Neutrophil (primary cell): ENCODE data around the gene TPD52L2.

Source experiments
- H3K27ac ChIP-seq: fragments of 200-600 bp; sonication (generic); 2 replicates; pipeline ENCODE4 v1.5.1; 2016; ENCODE audit warnings: mild to moderate bottlenecking, moderate library complexity
- H3K27me3 ChIP-seq: fragments of 200-600 bp; sonication (generic); 2 replicates; pipeline ENCODE4 v1.6.0; 2016; ENCODE audit warnings: mild to moderate bottlenecking
- H3K36me3 ChIP-seq: fragments of 200-600 bp; sonication (generic); 2 replicates; pipeline ENCODE4 v1.5.1; 2017
- H3K4me1 ChIP-seq, 2 experiments: fragments of 200-600 bp in 1 of 2; sonication (generic) in 1 of 2; 1 replicate in 1 of 2; 2 replicates in 1 of 2; pipeline versions ENCODE4 v1.5.1 to v1.6.1; 2013 to 2016; ENCODE audit warnings: low read depth in 1 of 2, low read length in 1 of 2, mild to moderate bottlenecking in 1 of 2, moderate library complexity in 1 of 2; ENCODE audit not compliant: control insufficient read depth in 1 of 2, insufficient read depth in 1 of 2
- H3K4me3 ChIP-seq, 2 experiments: fragments of 200-600 bp in 1 of 2; sonication (generic) in 1 of 2; 1 replicate in 1 of 2; 2 replicates in 1 of 2; pipeline ENCODE4 v1.5.1; 2013 to 2016; ENCODE audit warnings: low read depth in 1 of 2, low read length in 1 of 2, mild to moderate bottlenecking in 1 of 2, moderate library complexity in 1 of 2
- H3K9me3 ChIP-seq: fragments of 200-600 bp; sonication (generic); 2 replicates; pipeline ENCODE4 v1.5.1; 2016
- TF ChIP-seq, protein P1 (sequence below): fragments of 200-600 bp; sonication (generic); IDR thresholded peaks from 2 replicates; pipeline ENCODE4 v1.5.1; 2016; ENCODE audit warnings: antibody characterized with exemption

Gene TPD52L2

DNA sequence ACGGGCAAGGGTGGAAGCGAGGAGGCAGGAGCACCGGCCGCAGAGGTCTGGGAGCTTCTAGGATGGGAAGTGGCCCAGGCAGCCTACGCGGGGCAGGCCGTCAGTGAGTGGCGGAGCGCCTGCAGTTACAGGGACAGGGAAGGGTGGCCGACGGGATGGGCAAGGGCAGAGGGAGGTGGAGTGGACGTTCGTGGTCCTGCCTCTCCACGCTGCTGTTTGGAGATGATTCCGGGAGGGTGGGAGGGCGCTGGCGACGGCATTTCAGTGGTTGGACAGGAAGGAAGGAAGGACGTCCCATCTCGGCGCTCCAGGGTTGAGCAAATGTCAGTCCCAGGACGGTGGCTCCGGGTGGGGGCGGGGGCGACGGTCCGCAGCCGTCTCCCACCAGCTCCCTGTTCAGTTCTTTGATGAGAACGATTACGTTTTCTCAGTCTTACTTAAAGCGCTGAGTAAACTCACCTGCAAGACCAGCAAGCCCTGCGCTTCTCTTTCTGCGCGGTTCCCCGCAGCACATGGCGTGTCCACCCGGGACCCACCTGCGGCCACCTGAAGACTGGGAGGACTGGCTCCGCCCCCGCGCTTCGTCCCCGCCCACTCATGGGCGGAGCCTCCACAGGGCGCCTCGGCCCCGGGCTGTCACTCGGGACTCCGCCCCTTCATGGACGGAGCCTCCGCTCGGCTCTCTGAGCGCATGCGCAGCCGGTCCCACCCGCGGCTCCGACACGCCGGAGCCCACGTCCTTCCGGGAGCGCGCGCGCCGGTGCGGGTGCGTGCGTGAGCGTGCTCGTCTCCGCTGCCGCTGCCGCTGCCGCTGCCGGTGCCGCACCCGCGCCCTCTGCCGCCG lies 29.5 kb downstream of the TPD52L2 start, which contains the start of gene DNAJC5:
TSS of gene DNAJC5 (plus strand) at position 769 of the 844 bp plus-strand sequence. CDS start 33,220 bp downstream, outside the sequence.
- H3K27ac ChIP-seq, result peak within 1 kb of the TSS; percentile 98
- TF ChIP-seq, protein P1, sequence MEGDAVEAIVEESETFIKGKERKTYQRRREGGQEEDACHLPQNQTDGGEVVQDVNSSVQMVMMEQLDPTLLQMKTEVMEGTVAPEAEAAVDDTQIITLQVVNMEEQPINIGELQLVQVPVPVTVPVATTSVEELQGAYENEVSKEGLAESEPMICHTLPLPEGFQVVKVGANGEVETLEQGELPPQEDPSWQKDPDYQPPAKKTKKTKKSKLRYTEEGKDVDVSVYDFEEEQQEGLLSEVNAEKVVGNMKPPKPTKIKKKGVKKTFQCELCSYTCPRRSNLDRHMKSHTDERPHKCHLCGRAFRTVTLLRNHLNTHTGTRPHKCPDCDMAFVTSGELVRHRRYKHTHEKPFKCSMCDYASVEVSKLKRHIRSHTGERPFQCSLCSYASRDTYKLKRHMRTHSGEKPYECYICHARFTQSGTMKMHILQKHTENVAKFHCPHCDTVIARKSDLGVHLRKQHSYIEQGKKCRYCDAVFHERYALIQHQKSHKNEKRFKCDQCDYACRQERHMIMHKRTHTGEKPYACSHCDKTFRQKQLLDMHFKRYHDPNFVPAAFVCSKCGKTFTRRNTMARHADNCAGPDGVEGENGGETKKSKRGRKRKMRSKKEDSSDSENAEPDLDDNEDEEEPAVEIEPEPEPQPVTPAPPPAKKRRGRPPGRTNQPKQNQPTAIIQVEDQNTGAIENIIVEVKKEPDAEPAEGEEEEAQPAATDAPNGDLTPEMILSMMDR, result no peak
- H3K36me3 ChIP-seq, result peaks cover 49% of the 10 kb centered on the region
- no peaks in the 10 kb centered on the region for H3K9me3 ChIP-seq
- H3K4me3 ChIP-seq, result peak within 1 kb of the TSS; percentile 73 to 80
- H3K27me3 ChIP-seq, result no peaks in the 10 kb centered on the region
- peaks cover 65 to 68% of the 10 kb centered on the region in 2 experiments for H3K4me1 ChIP-seq

DNA sequence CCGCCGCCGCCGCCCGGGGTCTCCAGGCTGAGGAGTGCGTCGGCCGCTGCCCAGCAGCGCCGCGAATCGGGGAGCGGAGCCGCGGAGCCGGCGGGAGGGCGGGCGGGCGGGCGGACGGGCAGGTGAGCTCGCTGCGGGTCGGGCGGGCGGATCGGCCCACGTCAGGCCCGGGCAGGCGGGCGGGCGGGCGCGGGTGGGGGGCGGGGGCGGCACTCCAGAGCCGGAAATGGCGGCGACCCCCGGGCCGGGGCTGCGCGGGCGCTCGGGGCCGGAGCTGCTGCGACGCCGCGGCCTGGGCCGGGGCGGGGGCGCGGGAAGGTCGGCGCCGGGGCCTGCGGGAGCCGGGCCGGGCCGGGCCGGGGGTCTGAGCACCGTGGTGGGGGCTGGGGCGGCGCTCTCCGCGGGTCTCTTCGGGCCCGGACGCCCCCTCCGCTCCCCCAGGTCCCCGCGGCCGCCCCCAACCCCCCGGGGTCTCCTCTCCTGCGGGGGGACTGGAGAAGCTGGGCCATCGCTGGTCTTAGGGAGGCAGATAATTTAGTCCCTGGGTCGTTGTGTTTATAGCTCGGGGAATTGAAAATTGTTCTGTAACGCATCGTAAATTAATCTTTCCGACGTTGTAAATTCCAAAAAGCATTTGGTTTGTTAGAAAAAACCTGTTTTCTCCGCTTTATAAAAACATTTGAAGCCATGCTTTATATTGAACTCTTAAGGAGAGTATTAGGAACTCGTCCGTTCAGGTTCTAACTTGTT lies 30.3 kb downstream of the TPD52L2 start:
- TF ChIP-seq, protein P1, result no peak
- Histone ChIP-seq H3K4me3 (peak overlapping the region; percentile 73 to 80), H3K9me3 (no peaks in the 10 kb centered on the region), H3K27me3 (no peaks in the 10 kb centered on the region), H3K36me3 (peaks cover 41% of the 10 kb centered on the region), H3K4me1 (peaks cover 65 to 68% of the 10 kb centered on the region in 2 experiments), H3K27ac (peak overlapping the region; percentile 98)

DNA sequence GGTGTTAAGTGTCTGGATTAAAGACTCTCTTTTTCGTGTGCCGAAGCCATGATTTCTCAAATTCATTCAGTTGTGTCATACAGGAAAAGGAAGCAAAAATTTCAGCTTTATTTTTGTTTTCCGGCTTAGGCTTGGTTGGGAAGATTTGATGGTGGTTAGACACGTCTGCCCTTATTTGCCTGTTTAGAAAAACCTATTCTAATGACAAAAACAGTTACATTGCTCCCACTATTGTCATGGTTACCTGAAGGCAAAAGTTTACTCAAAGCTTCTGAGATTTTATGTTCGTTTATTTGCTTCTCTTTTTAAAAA lies 30.8 kb downstream of the TPD52L2 start:
- TF ChIP-seq, protein P1, result no peak
- peak overlapping the region; percentile 73 to 80 for H3K4me3 ChIP-seq
- peaks cover 64 to 68% of the 10 kb centered on the region in 2 experiments for H3K4me1 ChIP-seq
- H3K9me3 ChIP-seq, result no peaks in the 10 kb centered on the region
- H3K36me3 ChIP-seq, result peaks cover 36% of the 10 kb centered on the region
- peak overlapping the region; percentile 98 for H3K27ac ChIP-seq
- no peaks in the 10 kb centered on the region for H3K27me3 ChIP-seq

DNA sequence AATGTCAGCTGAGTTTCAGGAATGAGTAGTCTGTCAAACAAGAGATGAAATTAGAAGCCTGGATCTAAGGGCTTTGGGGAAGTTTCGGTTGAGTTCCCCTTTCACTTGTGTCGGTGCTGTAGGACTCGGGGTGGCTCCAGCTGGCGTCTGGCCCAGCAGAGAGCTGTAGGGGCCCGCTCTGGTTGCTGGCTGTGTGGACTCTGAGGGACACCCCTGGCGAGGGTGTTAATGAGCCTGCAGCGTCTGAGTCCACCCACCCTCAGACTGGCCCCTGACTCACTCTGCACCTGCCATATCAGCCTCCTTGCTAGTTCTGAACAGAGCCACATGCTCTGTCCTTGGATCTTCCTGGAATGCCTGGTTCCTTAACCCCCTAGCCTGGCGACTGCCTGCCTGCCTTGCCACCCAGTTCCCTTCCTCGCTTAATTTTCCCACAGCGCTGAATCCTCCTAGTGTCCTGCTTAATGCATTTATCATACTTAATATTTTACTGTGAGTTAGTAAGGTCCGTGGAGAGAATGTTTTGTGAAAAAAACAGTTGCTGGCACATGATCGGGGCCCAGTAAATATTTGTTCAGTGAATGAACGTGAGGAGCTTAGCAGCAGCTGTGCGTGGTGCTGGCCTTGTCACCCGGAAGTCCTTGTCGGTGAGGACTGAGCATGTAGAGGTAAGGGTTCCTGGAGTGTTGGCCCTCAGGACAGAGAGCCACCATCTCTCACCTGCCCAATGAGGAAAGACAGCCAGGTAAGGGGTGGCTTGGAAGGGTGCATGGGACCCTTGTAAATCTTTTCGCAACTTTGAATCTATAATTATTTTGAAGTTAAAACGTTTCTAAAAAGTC lies 31.4 kb downstream of the TPD52L2 start:
- Histone ChIP-seq H3K36me3 (peaks cover 30% of the 10 kb centered on the region), H3K4me1 (peaks cover 65 to 70% of the 10 kb centered on the region in 2 experiments), H3K27me3 (no peaks in the 10 kb centered on the region), H3K4me3 (peak overlapping the region; percentile 73 to 80), H3K27ac (peak overlapping the region; percentile 98), H3K9me3 (no peaks in the 10 kb centered on the region)
- TF ChIP-seq, protein P1, result no peak

DNA sequence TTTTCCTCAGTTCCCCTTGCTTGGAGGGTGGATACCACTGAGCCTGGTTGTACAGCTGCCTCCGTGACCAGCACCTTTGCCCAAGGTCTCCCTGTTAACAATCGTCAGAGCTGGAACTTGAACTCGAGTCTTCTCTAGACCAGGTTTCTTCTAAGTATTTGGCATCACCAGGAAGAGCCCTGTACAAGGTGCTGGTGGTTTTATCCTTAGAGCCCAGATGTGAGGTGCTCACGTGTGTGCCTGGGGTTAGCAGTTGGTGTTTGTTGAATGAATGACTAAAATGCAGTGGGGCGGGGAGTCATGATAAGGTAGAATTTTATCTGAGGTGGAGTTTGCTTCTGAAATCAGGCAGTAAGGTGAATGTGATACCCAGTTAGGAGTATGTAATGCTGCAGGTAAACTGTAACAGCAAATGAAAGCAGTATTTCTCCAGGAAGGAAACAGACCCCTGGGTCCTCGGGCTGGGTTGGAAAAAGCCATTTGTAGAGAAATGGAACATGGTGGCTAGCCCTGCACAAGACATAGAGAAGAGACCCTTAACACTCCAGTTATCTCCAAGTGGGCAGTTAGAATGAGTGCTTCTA lies 33.0 kb downstream of the TPD52L2 start:
- Histone ChIP-seq H3K27ac (peak overlapping the region; percentile 98), H3K9me3 (no peaks in the 10 kb centered on the region), H3K36me3 (peaks cover 17% of the 10 kb centered on the region), H3K4me3 (peak overlapping the region; percentile 73 to 80), H3K4me1 (peaks cover 81 to 86% of the 10 kb centered on the region in 2 experiments), H3K27me3 (no peaks in the 10 kb centered on the region)
- TF ChIP-seq, protein P1, result no peak
